CD4-positive, CD25-positive, alpha-beta regulatory T cell (primary cell): ENCODE data around the gene PTPRZ1. TPM values are rescaled to one million over a fixed set of nuclear protein-coding genes. Genes with fewer than 3 reads are reported as not detected.

Experiments
- ATAC-seq, 2 donors: fragments of 150-1000 bp; cut with Tn5 transposase; one replicate each; pipeline ENCODE4 v1.10.0; 2021; ENCODE audit warnings: low read depth in 2 of 2, moderate number of reproducible peaks in 2 of 2, moderate library complexity in 1 of 2
- DNase-seq, 3 donors: peaks; one replicate each; pipeline versions ENCODE4 v3.0.0 to v3.0.0-alpha.2; 2012 to 2022; ENCODE audit warnings: mixed read lengths in 1 of 3
- H3K27ac ChIP-seq: one replicate; pipeline ENCODE4 v1.7.0; 2013; ENCODE audit warnings: mild to moderate bottlenecking, low read length; ENCODE audit not compliant: insufficient read depth, poor library complexity, severe bottlenecking
- H3K27me3 ChIP-seq: one replicate; pipeline ENCODE4 v1.7.0; 2013; ENCODE audit warnings: low read length; ENCODE audit not compliant: control insufficient read depth, insufficient read depth
- H3K36me3 ChIP-seq: one replicate; pipeline ENCODE4 v1.7.0; 2013; ENCODE audit warnings: mild to moderate bottlenecking, low read length, moderate library complexity; ENCODE audit not compliant: control insufficient read depth, insufficient read depth
- H3K4me1 ChIP-seq: 2 replicates; pipeline ENCODE4 v1.7.0; 2013; ENCODE audit warnings: mild to moderate bottlenecking, low read length; ENCODE audit not compliant: insufficient read depth, control insufficient read depth, poor library complexity, severe bottlenecking
- H3K4me3 ChIP-seq: one replicate; pipeline ENCODE4 v1.7.0; 2013; ENCODE audit warnings: low read depth, mild to moderate bottlenecking, low read length, moderate library complexity
- H3K9me3 ChIP-seq, 2 experiments: 1 replicate in 1 of 2; 2 replicates in 1 of 2; pipeline ENCODE4 v1.7.0; 2013; ENCODE audit warnings: low read length in 2 of 2, mild to moderate bottlenecking in 1 of 2, moderate library complexity in 1 of 2; ENCODE audit not compliant: control insufficient read depth in 2 of 2
- H3K27ac Mint-ChIP-seq, 3 donors: one replicate each; pipeline ENCODE4 v1.8.0; 2020 to 2022; ENCODE audit warnings: mild to moderate bottlenecking in 3 of 3, mixed read lengths in 3 of 3, moderate library complexity in 2 of 3
- H3K27me3 Mint-ChIP-seq: one replicate; pipeline ENCODE4 v1.8.0; 2022; ENCODE audit warnings: mild to moderate bottlenecking, mixed read lengths
- H3K36me3 Mint-ChIP-seq: one replicate; pipeline ENCODE4 v1.8.0; 2020; ENCODE audit warnings: mixed read lengths
- H3K4me1 Mint-ChIP-seq, 4 donors: one replicate each; pipeline ENCODE4 v1.8.0; 2020 to 2022; ENCODE audit warnings: mixed read lengths in 4 of 4, mild to moderate bottlenecking in 1 of 4
- H3K4me3 Mint-ChIP-seq, 4 donors: one replicate each; pipeline ENCODE4 v1.8.0; 2020 to 2022; ENCODE audit warnings: mild to moderate bottlenecking in 4 of 4, mixed read lengths in 4 of 4, moderate library complexity in 3 of 4
- H3K9me3 Mint-ChIP-seq, 7 donors: one replicate each; pipeline ENCODE4 v1.8.0; 2020 to 2022; ENCODE audit warnings: mixed read lengths in 7 of 7, mild to moderate bottlenecking in 3 of 7, moderate library complexity in 2 of 7
- polyA plus RNA-seq, 4 donors: library from polyadenylated mRNA; unstranded; fragments of 300-500 nt; fragmentation: Illumina TruSeq; gene quantifications; one replicate each; pipeline ENCODE4 v1.2.3, GENCODE V29; 2021
- total RNA-seq: library from RNA; stranded (reverse); gene quantifications from one replicate; pipeline ENCODE4 v1.2.3, GENCODE V29; 2022

The PTPRZ1 gene
- not detected for total RNA-seq
- polyA plus RNA-seq: not detected

GRCh38 chr7:121872831-121873288, at the start of gene PTPRZ1:
TSS of gene PTPRZ1 (plus strand) at chr7:121873161. CDS start at chr7:121873500, 339 bp downstream.
- Mint-ChIP-seq H3K27me3 (peaks cover 31% of the 10 kb centered on the region), H3K36me3 (peaks cover 3% of the 10 kb centered on the region), H3K9me3 (peaks cover 0 to 3% (median 0%) of the 10 kb centered on the region in 7 donors), H3K4me3 (peak within 1 kb of the TSS in 1 of 4 donors; percentile 54), H3K27ac (no peak within 1 kb of the TSS), H3K4me1 (peaks cover 0 to 2% (median 0%) of the 10 kb centered on the region in 4 donors)
- H3K4me3 ChIP-seq: no peak within 1 kb of the TSS
- no peaks in the 10 kb centered on the region for H3K4me1 ChIP-seq
- peaks cover 11% of the 10 kb centered on the region for H3K27me3 ChIP-seq
- H3K36me3 ChIP-seq: no peaks in the 10 kb centered on the region
- H3K9me3 ChIP-seq: no peaks in the 10 kb centered on the region
- H3K27ac ChIP-seq: no peak within 1 kb of the TSS
- DNase-seq (no peak), ATAC-seq (no peak)

- Mint-ChIP-seq H3K27ac (no peak overlapping the region), H3K4me1 (no peaks in the 10 kb centered on the region), H3K4me3 (no peak overlapping the region), H3K9me3 (peaks cover 0 to 6% (median 5%) of the 10 kb centered on the region in 7 donors), H3K36me3 (no peaks in the 10 kb centered on the region), H3K27me3 (no peaks in the 10 kb centered on the region)
- ATAC-seq (no peak), DNase-seq (no peak)
- Histone ChIP-seq H3K27ac (no peak overlapping the region), H3K4me3 (no peak overlapping the region), H3K27me3 (no peaks in the 10 kb centered on the region), H3K4me1 (no peaks in the 10 kb centered on the region), H3K36me3 (no peaks in the 10 kb centered on the region), H3K9me3 (no peaks in the 10 kb centered on the region)
Observed at GRCh38 chr7:121824276-121824675, 48.7 kb upstream of the PTPRZ1 start.

GRCh38 chr7:121831351-121831750, 41.6 kb upstream of the PTPRZ1 start:
- H3K4me1 Mint-ChIP-seq: no peaks in the 10 kb centered on the region
- H3K4me1 ChIP-seq: no peaks in the 10 kb centered on the region
- no peak overlapping the region for H3K4me3 Mint-ChIP-seq
- H3K9me3 ChIP-seq: no peaks in the 10 kb centered on the region
- ATAC-seq (no peak), DNase-seq (no peak)
- H3K27ac ChIP-seq: no peak overlapping the region
- H3K36me3 ChIP-seq: no peaks in the 10 kb centered on the region
- no peaks in the 10 kb centered on the region for H3K36me3 Mint-ChIP-seq
- H3K27ac Mint-ChIP-seq: no peak overlapping the region
- no peak overlapping the region for H3K4me3 ChIP-seq
- no peaks in the 10 kb centered on the region for H3K27me3 Mint-ChIP-seq
- no peaks in the 10 kb centered on the region for H3K27me3 ChIP-seq
- peaks cover 0 to 6% (median 4%) of the 10 kb centered on the region in 7 donors for H3K9me3 Mint-ChIP-seq

- Histone ChIP-seq H3K27ac (no peak overlapping the region), H3K4me1 (no peaks in the 10 kb centered on the region), H3K27me3 (no peaks in the 10 kb centered on the region), H3K9me3 (no peaks in the 10 kb centered on the region), H3K4me3 (no peak overlapping the region), H3K36me3 (no peaks in the 10 kb centered on the region)
- no peak overlapping the region for H3K4me3 Mint-ChIP-seq
- no peaks in the 10 kb centered on the region for H3K4me1 Mint-ChIP-seq
- no peaks in the 10 kb centered on the region for H3K27me3 Mint-ChIP-seq
- DNase-seq (no peak), ATAC-seq (no peak)
- H3K9me3 Mint-ChIP-seq: peaks cover 0 to 6% (median 3%) of the 10 kb centered on the region in 7 donors
- no peaks in the 10 kb centered on the region for H3K36me3 Mint-ChIP-seq
- H3K27ac Mint-ChIP-seq: no peak overlapping the region
Observed at GRCh38 chr7:121831801-121832200, 41.2 kb upstream of the PTPRZ1 start.

GRCh38 chr7:121832347-121832746, 40.6 kb upstream of the PTPRZ1 start:
- H3K27ac ChIP-seq: no peak overlapping the region
- no peaks in the 10 kb centered on the region for H3K27me3 ChIP-seq
- Mint-ChIP-seq H3K4me3 (no peak overlapping the region), H3K27ac (no peak overlapping the region), H3K36me3 (no peaks in the 10 kb centered on the region), H3K27me3 (no peaks in the 10 kb centered on the region), H3K4me1 (no peaks in the 10 kb centered on the region), H3K9me3 (peaks cover 0 to 6% (median 3%) of the 10 kb centered on the region in 7 donors)
- no peak overlapping the region for H3K4me3 ChIP-seq
- no peak for ATAC-seq
- no peak for DNase-seq
- no peaks in the 10 kb centered on the region for H3K9me3 ChIP-seq
- no peaks in the 10 kb centered on the region for H3K36me3 ChIP-seq
- no peaks in the 10 kb centered on the region for H3K4me1 ChIP-seq

GRCh38 chr7:121833991-121834390, 39.0 kb upstream of the PTPRZ1 start:
- ATAC-seq (no peak), DNase-seq (no peak)
- H3K36me3 ChIP-seq: no peaks in the 10 kb centered on the region
- no peaks in the 10 kb centered on the region for H3K27me3 ChIP-seq
- Mint-ChIP-seq H3K27me3 (no peaks in the 10 kb centered on the region), H3K27ac (no peak overlapping the region), H3K9me3 (peaks cover 0 to 6% (median 3%) of the 10 kb centered on the region in 7 donors), H3K36me3 (no peaks in the 10 kb centered on the region), H3K4me3 (no peak overlapping the region), H3K4me1 (no peaks in the 10 kb centered on the region)
- H3K9me3 ChIP-seq: no peaks in the 10 kb centered on the region
- no peak overlapping the region for H3K27ac ChIP-seq
- H3K4me3 ChIP-seq: no peak overlapping the region
- no peaks in the 10 kb centered on the region for H3K4me1 ChIP-seq

GRCh38 chr7:121837462-121837861, 35.5 kb upstream of the PTPRZ1 start:
- Histone ChIP-seq H3K4me1 (no peaks in the 10 kb centered on the region), H3K27me3 (no peaks in the 10 kb centered on the region), H3K4me3 (no peak overlapping the region), H3K36me3 (no peaks in the 10 kb centered on the region), H3K9me3 (no peaks in the 10 kb centered on the region), H3K27ac (no peak overlapping the region)
- Mint-ChIP-seq H3K27me3 (no peaks in the 10 kb centered on the region), H3K4me1 (no peaks in the 10 kb centered on the region), H3K9me3 (peaks cover 0 to 9% (median 1%) of the 10 kb centered on the region in 7 donors), H3K4me3 (no peak overlapping the region), H3K36me3 (no peaks in the 10 kb centered on the region), H3K27ac (no peak overlapping the region)
- no peak for ATAC-seq
- DNase-seq: no peak

- Histone ChIP-seq H3K27ac (no peak overlapping the region), H3K27me3 (no peaks in the 10 kb centered on the region), H3K4me1 (no peaks in the 10 kb centered on the region), H3K36me3 (no peaks in the 10 kb centered on the region), H3K4me3 (no peak overlapping the region), H3K9me3 (no peaks in the 10 kb centered on the region)
- H3K4me1 Mint-ChIP-seq: no peaks in the 10 kb centered on the region
- H3K36me3 Mint-ChIP-seq: no peaks in the 10 kb centered on the region
- ATAC-seq: no peak
- H3K27ac Mint-ChIP-seq: no peak overlapping the region
- peaks cover 4% of the 10 kb centered on the region for H3K27me3 Mint-ChIP-seq
- H3K4me3 Mint-ChIP-seq: no peak overlapping the region
- H3K9me3 Mint-ChIP-seq: peaks cover 0 to 11% (median 4%) of the 10 kb centered on the region in 7 donors
- DNase-seq: no peak
Observed at GRCh38 chr7:121847041-121847440, 25.9 kb upstream of the PTPRZ1 start.
